HG03175 (cell line): ENCODE measurements around the gene GOLGA1.
A peak's percentile ranks its signal among the peaks of the same experiment; 100 is the strongest.
"Not testable (repeated sequence)": the region's sequence is repeated elsewhere in the genome, so short reads cannot be mapped to it uniquely, and the experiment has no call there.

Experiments
- ATAC-seq: cut with Tn5 transposase; IDR thresholded peaks from one replicate; pipeline ENCODE4 v1.9.1; 2021; ENCODE audit warnings: mild to moderate bottlenecking, moderate library complexity; ENCODE audit not compliant: unreplicated experiment

The GOLGA1 gene

GRCh38 chr9:124941679-124942561, 1.0 kb upstream of the GOLGA1 start:
- ATAC-seq = peak; percentile 35

DNA sequence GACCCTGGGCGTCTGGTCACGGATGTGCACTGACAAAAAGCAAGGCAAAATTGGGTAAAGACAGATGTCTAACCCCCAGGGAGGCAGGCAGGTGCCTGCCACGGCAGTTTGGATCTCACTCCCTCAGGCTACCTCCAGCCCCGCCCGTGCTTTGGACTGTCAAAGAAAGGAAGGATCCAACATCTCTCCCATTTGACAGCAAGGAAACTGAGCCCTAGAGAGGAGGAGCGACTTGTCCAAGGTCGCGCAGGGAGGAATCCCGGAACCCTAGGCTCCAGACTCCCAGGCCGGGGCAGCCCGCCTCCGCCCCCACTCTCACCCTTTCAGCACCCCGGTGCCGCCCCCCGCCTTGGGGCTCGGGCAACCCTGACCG, 376 bp downstream of the GOLGA1 start:
- peak; percentile 36 for ATAC-seq

DNA sequence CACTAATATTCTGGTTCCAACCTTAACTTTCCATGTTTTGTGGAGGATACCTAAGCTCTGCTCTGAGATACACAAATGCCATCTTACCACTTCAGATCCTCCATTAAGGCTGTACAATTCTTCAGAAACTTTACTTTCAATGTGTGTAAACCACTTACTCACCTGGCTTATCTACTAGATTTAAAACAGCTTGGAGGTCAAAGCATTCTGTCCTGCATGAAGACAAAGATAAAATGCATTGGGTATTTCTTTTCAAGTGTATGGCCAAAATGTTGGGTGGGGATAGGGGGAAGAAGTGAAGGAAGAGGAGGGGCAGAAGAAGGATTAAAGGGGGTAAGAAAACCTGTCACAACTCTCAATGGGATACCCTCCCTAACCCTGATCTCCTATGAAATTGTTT, 939 bp downstream of the GOLGA1 start:
- ATAC-seq = no peak

- peak; percentile 60 for ATAC-seq
Observed at GRCh38 chr9:124934290-124934689, 6.6 kb downstream of the GOLGA1 start.

DNA sequence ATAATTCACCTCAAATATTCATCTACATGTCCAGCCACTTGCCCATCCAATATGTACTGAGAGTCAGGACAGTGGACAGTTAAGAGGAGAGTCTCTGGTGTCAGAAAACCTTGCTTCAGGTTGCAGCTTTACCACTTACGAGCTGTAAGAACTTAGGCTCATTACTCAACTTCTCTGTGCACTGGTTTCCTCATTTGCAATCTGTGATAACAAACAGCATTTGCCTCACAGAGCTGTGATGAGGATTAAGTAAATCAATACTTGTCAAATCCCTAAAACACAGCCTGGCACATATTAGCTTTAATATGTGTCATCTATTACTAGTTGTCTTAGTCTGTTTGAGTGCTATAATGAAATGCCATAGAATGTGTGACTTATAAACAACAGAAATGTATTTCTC, 8.6 kb downstream of the GOLGA1 start:
- no peak for ATAC-seq

GRCh38 chr9:124929464-124929863, 11.4 kb downstream of the GOLGA1 start:
- no peak for ATAC-seq

DNA sequence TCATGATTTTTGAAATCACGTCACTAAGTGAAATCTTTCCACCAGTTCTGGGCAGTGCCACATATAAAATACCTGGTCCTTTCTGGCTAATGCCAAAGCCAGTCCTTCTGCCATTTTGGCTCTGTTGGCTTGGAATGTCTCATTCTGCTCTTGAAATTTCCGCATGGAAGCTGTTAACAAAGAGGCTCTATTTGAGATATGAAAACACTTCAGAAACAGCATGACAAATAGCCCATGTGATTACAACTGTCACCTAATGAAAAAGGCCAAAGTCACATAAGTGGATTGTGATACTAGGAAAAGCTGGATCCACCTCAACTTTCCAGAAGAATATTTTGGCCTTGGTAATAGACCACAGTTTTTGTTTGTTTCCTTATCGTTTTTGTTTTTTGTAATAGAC, 12.8 kb downstream of the GOLGA1 start:
- ATAC-seq = no peak

- not testable (repeated sequence) for ATAC-seq
Observed at GRCh38 chr9:124920394-124920793, 20.5 kb downstream of the GOLGA1 start.

DNA sequence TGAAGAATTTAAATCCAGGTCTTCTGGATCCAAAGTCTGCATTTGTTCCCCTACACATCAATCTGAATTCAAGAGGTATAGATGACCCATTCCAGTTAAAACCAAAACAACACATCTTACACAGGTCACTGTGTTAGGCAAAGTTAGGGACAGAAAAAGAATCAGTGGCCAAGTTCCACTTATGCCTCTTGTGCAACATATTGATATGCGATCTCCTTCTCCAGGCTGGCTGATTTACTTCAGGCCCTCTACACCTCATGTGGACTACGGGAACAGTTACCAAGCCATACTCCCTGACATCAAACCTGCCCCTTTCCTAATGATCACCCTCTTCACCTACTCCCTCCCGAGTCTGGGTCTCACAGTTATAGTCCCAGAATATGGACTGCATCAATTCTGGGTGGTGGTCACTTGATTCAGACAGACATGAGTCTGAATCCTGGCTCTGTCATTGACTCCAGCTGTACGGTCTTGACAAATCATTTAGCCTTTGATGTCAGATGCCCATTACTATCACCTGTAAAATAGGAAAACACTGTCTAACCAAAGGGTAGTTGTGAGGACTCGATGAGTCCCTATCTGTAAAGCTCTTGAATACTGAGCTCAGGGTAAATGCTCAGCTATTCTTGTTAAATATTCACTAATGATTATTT, 26.0 kb downstream of the GOLGA1 start:
- ATAC-seq = no peak

DNA sequence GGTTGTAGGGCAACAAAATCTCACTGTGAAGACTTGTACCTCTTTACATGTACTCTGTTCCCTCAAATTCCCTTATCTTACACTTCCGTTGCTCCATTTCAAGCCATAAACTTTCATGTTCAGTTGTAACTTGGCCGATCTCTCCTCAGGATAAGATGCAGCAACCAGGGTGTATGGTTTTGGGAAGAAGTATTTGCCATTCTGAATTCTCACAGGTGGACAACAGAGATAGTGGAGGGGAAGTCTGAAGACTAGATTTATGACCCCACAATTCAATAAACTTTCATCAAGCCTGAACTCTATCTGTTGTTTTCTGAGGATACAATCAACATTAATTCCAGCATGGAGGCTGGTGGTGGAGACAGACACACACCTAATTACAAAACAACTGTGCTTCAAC, 27.5 kb downstream of the GOLGA1 start:
- ATAC-seq = no peak

DNA sequence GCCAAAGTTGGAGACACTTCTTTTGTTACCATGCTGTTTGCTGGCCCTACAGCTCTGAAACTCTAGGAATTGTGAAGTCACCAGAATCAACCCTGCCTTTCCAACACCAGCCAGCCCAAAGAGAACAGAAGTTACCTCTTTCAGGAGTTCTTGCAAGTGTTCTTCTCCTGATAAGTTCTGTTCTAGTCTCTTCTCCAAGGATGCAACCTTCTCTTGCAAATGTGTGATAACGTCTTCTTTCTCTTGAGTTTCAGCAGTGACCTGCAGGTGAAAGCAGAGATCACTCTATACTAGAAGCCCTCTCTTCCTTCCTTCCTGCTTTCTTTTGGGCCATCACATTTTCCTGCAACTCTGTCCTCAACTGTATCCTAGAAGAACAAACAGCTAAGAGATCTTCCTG, 29.1 kb downstream of the GOLGA1 start:
- ATAC-seq = no peak

GRCh38 chr9:124908098-124908497, 32.8 kb downstream of the GOLGA1 start:
- no peak for ATAC-seq

GRCh38 chr9:124906966-124907365, 33.9 kb downstream of the GOLGA1 start:
- no peak for ATAC-seq

GRCh38 chr9:124899845-124900244, 41.0 kb downstream of the GOLGA1 start:
- ATAC-seq = no peak

DNA sequence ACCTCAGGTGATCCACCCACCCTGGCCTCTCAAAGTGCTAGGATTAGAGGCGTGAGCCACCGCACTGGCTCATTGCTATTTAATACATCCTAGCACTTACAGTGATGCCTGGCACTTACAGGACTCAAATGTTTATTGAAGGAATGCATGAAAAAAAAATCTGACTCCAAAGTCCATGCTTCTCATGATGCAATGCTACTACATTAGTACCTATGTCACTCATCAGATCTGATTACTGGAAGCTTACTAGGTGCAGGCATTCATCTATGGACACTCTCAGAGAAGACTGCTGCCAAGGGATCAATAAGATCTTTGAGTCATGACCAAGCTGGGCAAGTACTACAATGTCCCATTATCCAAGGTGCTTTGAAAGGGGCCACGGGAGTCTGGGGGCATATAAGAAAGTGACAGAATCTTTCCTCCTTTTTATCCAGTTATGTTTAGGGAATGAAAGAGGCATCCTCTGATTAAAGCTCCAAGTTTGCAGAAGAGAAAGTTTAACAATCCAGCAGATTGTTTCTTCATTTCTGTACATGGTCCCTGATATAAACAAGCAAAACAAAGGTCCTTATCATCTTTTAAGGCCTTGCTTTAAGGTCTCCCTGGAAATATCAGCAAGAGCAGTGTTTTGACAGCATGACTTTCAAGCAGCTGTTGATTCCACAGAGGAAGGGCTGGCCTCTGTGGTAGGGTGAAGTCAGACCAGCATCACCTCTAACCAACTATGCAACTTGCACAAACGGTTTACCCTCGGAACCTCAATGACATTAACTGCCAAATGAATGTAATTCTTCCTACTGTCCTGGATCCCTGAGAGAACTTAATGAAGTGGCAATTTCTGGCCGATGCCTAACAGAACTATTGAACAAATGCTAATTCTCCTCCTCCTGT, 43.1 kb downstream of the GOLGA1 start:
- no peak for ATAC-seq

DNA sequence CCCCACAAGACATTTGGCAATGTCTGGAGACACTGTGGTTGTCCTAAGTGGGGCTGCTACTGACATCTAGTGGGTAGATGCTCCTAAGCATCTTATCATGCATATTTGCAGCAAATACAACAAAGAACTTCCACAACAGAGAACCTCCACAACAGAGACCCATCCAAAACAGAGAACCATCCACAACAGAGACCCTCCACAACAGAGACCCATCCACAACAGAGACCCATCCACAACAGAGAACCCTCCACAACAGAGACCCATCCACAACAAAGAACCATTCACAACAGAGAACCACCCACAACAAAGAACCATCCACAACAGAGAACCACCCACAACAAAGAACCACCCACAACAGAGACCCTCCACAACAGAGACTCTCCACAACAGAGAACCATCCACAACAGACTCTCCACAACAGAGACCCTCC, 46.1 kb downstream of the GOLGA1 start:
- no peak for ATAC-seq

- no peak for ATAC-seq
Observed at GRCh38 chr9:124894035-124894740, 46.7 kb downstream of the GOLGA1 start.

- no peak for ATAC-seq
Observed at GRCh38 chr9:124890179-124890578, 50.7 kb downstream of the GOLGA1 start.

DNA sequence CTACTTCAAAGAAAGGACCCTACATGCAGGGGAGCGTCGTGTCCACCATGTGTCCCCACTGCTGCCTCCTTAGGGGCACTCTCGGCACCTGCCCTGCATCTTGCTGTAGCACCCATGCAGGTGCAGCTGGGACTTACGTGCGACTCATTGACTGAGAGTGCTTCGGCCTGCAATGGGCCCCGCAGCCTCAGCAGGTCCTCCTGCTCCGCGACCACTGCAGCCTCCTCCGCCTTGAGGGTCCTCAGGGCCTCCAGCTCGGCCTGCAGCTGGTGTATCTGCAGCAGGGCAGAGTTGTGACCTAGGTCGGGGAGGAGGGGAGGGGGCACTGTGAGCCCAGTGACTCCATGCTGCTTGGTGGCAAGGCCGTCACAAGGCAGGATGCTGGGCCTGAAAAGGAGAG, 51.9 kb downstream of the GOLGA1 start:
- no peak for ATAC-seq

DNA sequence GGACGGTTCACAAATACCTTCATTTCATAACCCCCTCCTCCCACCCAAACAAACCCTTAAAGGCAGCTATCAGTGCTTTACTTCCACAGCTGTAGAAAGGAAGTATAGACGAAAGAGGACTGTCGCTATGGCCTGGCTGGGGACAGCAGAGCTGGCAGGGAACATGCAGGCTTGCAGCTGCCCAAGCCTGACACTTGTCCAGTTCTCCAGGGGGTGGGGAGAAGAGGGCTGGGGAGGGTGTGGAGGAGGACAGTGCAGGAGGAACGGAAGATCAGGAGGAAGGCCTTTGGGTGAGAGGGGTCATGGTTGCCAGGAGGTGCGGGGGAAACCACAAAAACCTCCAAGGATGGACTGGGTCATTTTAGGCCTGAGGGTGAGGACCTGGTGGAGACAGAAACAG, 53.1 kb downstream of the GOLGA1 start:
- no peak for ATAC-seq
